ENCODE measurements around the gene TSPEAR.
A peak's percentile ranks its signal among the peaks of the same experiment; 100 is the strongest.
"Not testable (repeated sequence)": the region's sequence is repeated elsewhere in the genome, so short reads cannot be mapped to it uniquely, and the experiment has no call there.

TSPEAR gene

GRCh38 chr21:44650973-44651675 is 60.2 kb downstream of the TSPEAR start:
- peaks cover 0 to 8% of the 10 kb centered on the region in 2 donors for H3K27me3 Mint-ChIP-seq
- peak overlapping the region; percentile 30 to 67 for H3K27ac Mint-ChIP-seq
- peaks cover 26 to 36% of the 10 kb centered on the region in 2 donors for H3K4me1 Mint-ChIP-seq (ENCODE audit: low read depth in 2 of 2)
- no peak for DNase-seq
- no peak overlapping the region for H3K4me3 Mint-ChIP-seq
- H3K9me3 Mint-ChIP-seq = no peaks in the 10 kb centered on the region
- no peak for ATAC-seq (replicated peaks)
- H3K36me3 Mint-ChIP-seq (ENCODE audit: insufficient read depth) = peaks cover 13% of the 10 kb centered on the region

DNA sequence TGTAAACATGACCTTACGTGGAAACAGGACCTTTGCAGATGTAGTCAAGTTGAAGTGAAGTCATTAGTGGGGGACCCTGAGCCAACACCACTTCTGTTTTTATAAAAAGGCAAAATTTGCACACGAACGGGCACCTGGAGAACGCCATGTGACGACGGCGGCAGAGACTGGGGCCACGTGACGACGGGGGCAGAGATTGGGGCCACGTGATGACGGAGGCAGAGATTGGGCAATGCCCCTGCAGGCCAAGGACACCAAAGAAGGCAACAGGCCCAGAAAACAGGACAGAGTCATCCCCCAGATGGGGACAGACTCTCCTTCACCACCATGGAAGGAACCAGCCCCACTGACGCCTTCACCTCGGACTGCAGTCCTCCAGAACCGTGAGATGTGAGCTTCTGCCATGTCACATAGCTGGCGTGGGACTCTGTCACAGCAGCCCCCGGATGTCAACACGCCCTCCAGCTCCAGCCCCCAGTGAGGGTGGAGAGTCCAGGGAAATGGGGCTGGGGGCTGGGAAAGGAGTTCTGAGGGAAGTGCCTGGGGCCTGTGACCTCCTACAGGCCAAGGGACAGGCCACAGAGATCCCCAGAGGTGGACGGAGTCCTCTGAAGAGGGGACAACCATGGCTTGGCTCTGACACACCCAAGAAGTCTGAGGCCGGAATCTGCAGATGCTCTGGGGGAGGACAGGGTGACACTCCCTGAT is 61.0 kb downstream of the TSPEAR start:
- Mint-ChIP-seq H3K36me3 (ENCODE audit: insufficient read depth) (peaks cover 13% of the 10 kb centered on the region), H3K4me3 (no peak overlapping the region), H3K4me1 (ENCODE audit: low read depth in 2 of 2) (peaks cover 24 to 35% of the 10 kb centered on the region in 2 donors), H3K9me3 (no peaks in the 10 kb centered on the region), H3K27ac (peak overlapping the region; percentile 30 to 67), H3K27me3 (peaks cover 0 to 8% of the 10 kb centered on the region in 2 donors)
- DNase-seq = no peak
- ATAC-seq (replicated peaks) = no peak

DNA sequence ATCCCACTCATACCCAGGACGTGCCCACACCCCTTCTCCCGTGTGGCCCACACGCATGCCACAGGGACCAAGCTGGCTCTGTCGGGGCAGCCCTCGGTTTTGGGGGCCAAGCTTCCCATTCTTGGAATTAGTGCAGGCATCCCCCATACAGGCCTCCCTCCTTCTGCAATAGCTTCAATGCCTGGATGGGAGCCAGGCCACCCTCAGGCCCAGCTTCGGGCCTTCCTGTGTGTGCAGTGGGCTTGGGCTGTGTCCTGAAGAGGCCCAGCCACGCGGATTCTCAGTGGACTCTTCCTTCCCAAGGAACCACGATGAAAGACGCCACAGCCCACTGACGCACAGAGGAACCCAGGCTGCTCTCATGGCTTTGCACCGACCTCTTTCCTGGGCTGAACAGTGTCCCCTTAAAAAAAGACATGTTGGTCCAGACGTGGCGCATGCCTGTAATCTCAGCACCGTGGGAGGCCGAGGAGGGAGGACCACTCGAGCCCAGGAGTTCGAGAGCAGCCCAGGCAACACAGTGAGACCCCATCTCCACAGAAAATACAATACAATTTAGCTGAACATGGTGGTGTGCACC is 61.8 kb downstream of the TSPEAR start:
- H3K4me3 Mint-ChIP-seq = no peak overlapping the region
- H3K27ac Mint-ChIP-seq = peak overlapping the region in 1 of 2 donors; percentile 67
- H3K9me3 Mint-ChIP-seq = peaks cover 5% of the 10 kb centered on the region in 2 donors
- peaks cover 10% of the 10 kb centered on the region for H3K36me3 Mint-ChIP-seq (ENCODE audit: insufficient read depth)
- no peak for ATAC-seq (replicated peaks)
- no peak for DNase-seq
- H3K27me3 Mint-ChIP-seq = peaks cover 0 to 8% of the 10 kb centered on the region in 2 donors
- H3K4me1 Mint-ChIP-seq (ENCODE audit: low read depth in 2 of 2) = peaks cover 22 to 29% of the 10 kb centered on the region in 2 donors

- ATAC-seq (replicated peaks) = no peak
- Mint-ChIP-seq H3K27me3 (peaks cover 0 to 8% of the 10 kb centered on the region in 2 donors), H3K4me3 (no peak overlapping the region), H3K36me3 (ENCODE audit: insufficient read depth) (peaks cover 4% of the 10 kb centered on the region), H3K27ac (peak overlapping the region in 1 of 2 donors; percentile 67), H3K9me3 (peaks cover 12 to 14% of the 10 kb centered on the region in 2 donors), H3K4me1 (ENCODE audit: low read depth in 2 of 2) (peaks cover 14 to 20% of the 10 kb centered on the region in 2 donors)
- DNase-seq = no peak
These were observed 62.6 kb downstream of the TSPEAR start for GRCh38 chr21:44648557-44649311.

DNA sequence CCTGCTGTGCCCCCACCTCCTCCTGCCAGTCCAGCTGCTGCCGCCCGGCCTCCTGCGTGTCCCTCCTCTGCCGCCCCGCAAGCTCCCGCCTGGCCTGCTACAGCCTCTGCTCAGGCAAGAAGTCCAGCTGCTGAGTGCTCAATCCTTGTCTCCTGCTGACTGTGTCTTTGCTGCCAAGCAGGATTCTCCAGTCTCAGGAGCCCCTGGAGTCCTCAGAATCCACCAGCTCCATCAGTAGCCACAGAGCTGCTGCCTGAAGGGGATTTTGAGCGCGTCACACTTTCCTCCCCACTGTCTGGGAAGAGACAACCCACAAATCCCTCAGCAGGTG is 64.2 kb downstream of the TSPEAR start:
- Mint-ChIP-seq H3K4me3 (no peak overlapping the region), H3K27ac (peak overlapping the region in 1 of 2 donors; percentile 63)

DNA sequence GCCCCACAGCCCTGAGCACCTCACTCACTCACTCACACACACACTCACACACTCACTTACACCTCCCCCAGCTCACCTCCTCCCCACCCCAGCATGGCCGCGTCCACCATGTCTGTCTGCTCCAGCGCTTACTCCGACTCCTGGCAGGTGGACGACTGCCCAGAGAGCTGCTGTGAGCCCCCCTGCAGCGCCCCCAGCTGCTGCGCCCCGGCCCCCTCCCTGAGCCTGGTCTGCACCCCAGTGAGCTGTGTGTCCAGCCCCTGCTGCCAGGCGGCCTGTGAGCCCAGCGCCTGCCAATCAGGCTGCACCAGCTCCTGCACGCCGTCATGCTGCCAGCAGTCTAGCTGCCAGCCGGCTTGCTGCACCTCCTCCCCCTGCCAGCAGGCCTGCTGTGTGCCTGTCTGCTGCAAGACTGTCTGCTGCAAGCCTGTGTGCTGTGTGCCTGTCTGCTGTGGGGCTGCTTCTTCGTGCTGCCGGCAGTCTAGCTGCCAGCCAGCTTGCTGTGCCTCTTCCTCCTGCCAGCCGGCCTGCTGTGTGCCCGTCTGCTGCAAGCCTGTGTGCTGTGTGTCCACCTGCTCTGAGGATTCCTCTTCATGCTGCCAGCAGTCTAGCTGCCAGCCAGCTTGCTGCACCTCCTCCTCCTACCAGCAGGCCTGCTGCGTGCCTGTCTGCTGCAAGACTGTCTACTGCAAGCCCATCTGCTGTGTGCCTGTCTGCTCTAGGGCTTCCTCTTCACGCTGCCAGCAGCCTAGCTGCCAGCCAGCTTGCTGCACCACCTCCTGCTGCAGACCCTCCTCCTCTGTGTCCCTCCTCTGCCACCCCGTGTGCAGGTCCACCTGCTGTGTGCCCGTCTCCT is 64.8 kb downstream of the TSPEAR start, which contains the start of gene KRTAP10-11:
TSS of gene KRTAP10-11 (plus strand) at position 49 of the 856 bp plus-strand sequence. CDS start at position 94, 45 bp downstream.
- Mint-ChIP-seq H3K9me3 (peaks cover 12 to 22% of the 10 kb centered on the region in 2 donors), H3K27ac (peak within 1 kb of the TSS in 1 of 2 donors; percentile 63), H3K4me1 (ENCODE audit: low read depth in 2 of 2) (peaks cover 10 to 14% of the 10 kb centered on the region in 2 donors)
- not testable (repeated sequence) for ATAC-seq (replicated peaks); H3K4me3 Mint-ChIP-seq; H3K36me3 Mint-ChIP-seq (ENCODE audit: insufficient read depth); DNase-seq; H3K27me3 Mint-ChIP-seq

More for the DNA sequence above, 64.2 kb downstream of the TSPEAR start:
- ATAC-seq (replicated peaks) = no peak
- peaks cover 4% of the 10 kb centered on the region for H3K36me3 Mint-ChIP-seq (ENCODE audit: insufficient read depth)
- H3K4me1 Mint-ChIP-seq (ENCODE audit: low read depth in 2 of 2) = peaks cover 10 to 15% of the 10 kb centered on the region in 2 donors
- peaks cover 0 to 8% of the 10 kb centered on the region in 2 donors for H3K27me3 Mint-ChIP-seq
- no peak for DNase-seq
- H3K9me3 Mint-ChIP-seq = peaks cover 12 to 22% of the 10 kb centered on the region in 2 donors

DNA sequence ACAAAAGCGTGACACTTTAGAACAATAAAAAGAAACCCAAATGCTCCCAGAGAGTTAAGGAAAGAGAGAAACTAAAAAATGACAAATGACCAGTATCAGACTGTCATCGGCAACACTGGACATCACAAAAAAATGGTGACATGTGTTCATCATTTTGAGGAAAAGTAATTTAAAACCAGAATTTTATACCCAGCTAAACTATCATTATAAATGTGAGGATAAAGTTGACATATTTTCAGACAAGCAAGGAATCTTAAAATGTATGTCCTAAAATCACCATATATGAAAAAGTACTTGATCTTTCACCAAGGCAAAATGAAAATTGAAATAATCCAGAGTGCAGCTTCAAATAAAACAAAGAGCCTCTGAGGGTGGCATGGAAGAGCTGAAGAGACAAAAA is 66.5 kb downstream of the TSPEAR start:
- DNase-seq (no peak), ATAC-seq (replicated peaks) (no peak)
- Mint-ChIP-seq H3K27me3 (peaks cover 0 to 13% of the 10 kb centered on the region in 2 donors), H3K36me3 (ENCODE audit: insufficient read depth) (peaks cover 4% of the 10 kb centered on the region), H3K4me1 (ENCODE audit: low read depth in 2 of 2) (peaks cover 8 to 9% of the 10 kb centered on the region in 2 donors), H3K27ac (no peak overlapping the region), H3K9me3 (peaks cover 14 to 38% of the 10 kb centered on the region in 2 donors), H3K4me3 (no peak overlapping the region)

DNA sequence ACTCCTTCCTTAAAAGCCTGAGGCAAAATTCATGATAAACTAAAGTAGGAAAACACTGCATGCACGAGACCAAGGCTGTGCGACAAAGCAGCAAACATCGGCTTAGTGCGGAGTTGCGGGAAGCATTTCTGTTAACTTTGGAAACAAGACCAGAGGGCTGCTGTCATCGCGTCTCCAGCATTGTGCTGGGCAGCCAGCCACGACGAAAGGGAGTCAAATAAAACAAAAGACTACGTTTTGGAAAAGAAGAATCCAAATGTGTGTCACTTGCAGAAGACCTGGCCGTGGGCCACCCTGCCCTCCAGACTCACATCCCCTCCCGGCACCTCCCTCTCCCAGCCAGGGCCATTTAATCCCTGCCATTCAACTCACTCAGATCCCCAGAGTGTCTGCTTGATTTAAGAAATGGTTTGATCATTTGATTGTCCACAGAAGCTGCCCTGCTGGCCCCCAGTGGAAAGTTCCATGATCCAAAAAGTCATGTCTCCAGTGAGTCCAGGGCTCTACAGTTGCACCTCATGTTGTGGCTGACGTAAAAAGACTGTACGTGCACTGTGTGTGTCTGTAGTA is 67.5 kb downstream of the TSPEAR start:
- H3K36me3 Mint-ChIP-seq (ENCODE audit: insufficient read depth) = no peaks in the 10 kb centered on the region
- peaks cover 0 to 23% of the 10 kb centered on the region in 2 donors for H3K27me3 Mint-ChIP-seq
- peaks cover 14 to 38% of the 10 kb centered on the region in 2 donors for H3K9me3 Mint-ChIP-seq
- no peak for DNase-seq
- H3K27ac Mint-ChIP-seq = no peak overlapping the region
- no peak overlapping the region for H3K4me3 Mint-ChIP-seq
- H3K4me1 Mint-ChIP-seq (ENCODE audit: low read depth in 2 of 2) = peaks cover 5 to 9% of the 10 kb centered on the region in 2 donors
- ATAC-seq (replicated peaks) = no peak

GRCh38 chr21:44640761-44641160 is 70.6 kb downstream of the TSPEAR start:
- H3K27ac Mint-ChIP-seq = no peak overlapping the region

GRCh38 chr21:44639331-44639655 is 72.1 kb downstream of the TSPEAR start:
- H3K4me3 Mint-ChIP-seq = no peak overlapping the region
- peaks cover 0 to 3% of the 10 kb centered on the region in 2 donors for H3K4me1 Mint-ChIP-seq (ENCODE audit: low read depth in 2 of 2)
- DNase-seq = no peak
- H3K36me3 Mint-ChIP-seq (ENCODE audit: insufficient read depth) = no peaks in the 10 kb centered on the region
- H3K27ac Mint-ChIP-seq = peak overlapping the region in 1 of 2 donors; percentile 23
- H3K9me3 Mint-ChIP-seq = peaks cover 6 to 30% of the 10 kb centered on the region in 2 donors
- no peak for ATAC-seq (replicated peaks)
- peaks cover 0 to 35% of the 10 kb centered on the region in 2 donors for H3K27me3 Mint-ChIP-seq

More at GRCh38 chr21:44640761-44641160, 70.6 kb downstream of the TSPEAR start:
- ATAC-seq (replicated peaks) = no peak
- Mint-ChIP-seq H3K27me3 (peaks cover 0 to 35% of the 10 kb centered on the region in 2 donors), H3K4me3 (no peak overlapping the region), H3K4me1 (ENCODE audit: low read depth in 2 of 2) (peaks cover 0 to 3% of the 10 kb centered on the region in 2 donors), H3K9me3 (peaks cover 14 to 38% of the 10 kb centered on the region in 2 donors), H3K36me3 (ENCODE audit: insufficient read depth) (no peaks in the 10 kb centered on the region)
- no peak for DNase-seq

DNA sequence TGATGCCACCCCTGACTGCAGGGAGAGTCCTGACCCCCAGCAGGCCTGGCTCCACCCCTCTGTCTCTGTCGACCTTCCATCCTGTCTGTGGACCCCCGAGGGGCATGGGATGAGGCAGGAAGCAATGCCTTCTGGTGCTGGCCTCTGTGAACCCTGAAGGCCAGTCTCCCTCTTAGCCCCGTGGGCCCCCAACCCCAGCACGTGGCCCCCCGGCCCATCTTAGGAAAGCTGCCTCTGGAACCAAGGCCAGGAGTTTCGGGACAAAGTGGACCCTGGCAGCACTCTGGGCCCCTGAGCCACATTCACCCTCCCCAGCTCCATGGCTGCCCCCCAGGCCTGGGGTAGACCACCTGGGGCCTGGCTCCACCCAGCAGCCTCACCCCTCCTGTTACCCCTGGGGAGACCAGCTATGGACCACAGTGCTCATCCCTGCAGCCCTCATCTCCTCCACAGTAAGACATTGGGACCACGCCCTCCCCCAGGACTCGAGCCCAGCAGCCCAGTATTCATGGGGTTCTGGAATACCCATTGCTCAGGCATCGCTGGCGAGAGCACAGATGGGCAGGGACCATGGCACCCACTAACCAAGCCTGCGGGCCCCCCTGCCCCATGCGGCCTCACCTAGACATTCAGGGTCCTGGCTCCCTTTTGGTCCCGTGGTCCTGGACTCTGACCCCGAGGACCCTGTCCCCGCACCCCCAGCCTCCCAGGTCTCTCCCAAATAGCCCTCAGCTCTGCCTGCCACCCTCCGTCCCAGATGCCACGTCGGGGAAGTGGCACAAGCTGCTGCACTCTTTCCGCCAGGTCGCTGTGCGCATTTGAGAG is 72.7 kb downstream of the TSPEAR start:
- Mint-ChIP-seq H3K9me3 (peaks cover 2 to 24% of the 10 kb centered on the region in 2 donors), H3K27ac (peak overlapping the region in 1 of 2 donors; percentile 23)
- not testable (repeated sequence) for DNase-seq

More for the DNA sequence above, 72.7 kb downstream of the TSPEAR start:
- not testable (repeated sequence) for H3K4me3 Mint-ChIP-seq; H3K4me1 Mint-ChIP-seq (ENCODE audit: low read depth in 2 of 2); ATAC-seq (replicated peaks); H3K36me3 Mint-ChIP-seq (ENCODE audit: insufficient read depth)
- H3K27me3 Mint-ChIP-seq = peaks cover 0 to 35% of the 10 kb centered on the region in 2 donors

All from effector memory CD8-positive, alpha-beta T cell (primary cell).